Measurements from ENCODE around the gene DNM1L.

DNA sequence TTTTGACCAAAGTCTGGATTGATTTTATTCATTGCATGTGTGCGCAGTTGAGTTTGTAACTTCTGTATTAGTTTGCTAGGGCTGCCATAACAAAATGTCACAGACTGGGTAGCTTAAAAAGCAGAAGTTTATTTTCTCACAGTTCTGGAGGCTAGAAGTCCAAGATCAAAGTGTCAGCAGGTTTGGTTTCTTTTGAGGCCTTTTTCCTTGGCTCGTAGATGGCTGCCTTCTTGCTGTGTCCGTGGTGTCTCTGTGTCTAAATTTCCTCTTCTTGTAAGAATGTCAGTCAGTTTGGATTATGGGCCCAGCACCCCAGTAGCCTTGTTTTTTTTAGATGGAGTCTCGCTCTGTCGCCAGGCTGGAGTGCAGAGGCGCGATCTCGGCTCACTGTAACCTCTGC is 11.8 kb downstream of the DNM1L start:
- TF ChIP-seq, protein P1, sequence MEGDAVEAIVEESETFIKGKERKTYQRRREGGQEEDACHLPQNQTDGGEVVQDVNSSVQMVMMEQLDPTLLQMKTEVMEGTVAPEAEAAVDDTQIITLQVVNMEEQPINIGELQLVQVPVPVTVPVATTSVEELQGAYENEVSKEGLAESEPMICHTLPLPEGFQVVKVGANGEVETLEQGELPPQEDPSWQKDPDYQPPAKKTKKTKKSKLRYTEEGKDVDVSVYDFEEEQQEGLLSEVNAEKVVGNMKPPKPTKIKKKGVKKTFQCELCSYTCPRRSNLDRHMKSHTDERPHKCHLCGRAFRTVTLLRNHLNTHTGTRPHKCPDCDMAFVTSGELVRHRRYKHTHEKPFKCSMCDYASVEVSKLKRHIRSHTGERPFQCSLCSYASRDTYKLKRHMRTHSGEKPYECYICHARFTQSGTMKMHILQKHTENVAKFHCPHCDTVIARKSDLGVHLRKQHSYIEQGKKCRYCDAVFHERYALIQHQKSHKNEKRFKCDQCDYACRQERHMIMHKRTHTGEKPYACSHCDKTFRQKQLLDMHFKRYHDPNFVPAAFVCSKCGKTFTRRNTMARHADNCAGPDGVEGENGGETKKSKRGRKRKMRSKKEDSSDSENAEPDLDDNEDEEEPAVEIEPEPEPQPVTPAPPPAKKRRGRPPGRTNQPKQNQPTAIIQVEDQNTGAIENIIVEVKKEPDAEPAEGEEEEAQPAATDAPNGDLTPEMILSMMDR (conservative IDR thresholded peaks at IDR 0.05; ENCODE audit: low read depth, low read length): no peak
- TF ChIP-seq EZH2 (IDR thresholded peaks at IDR 0.05; ENCODE audit: borderline replicate concordance, low read depth, low read length, poor library complexity, severe bottlenecking): no peak

Data from A673 (cell line).